H1 (cell line): ENCODE measurements around the gene MRAP. TPM values are rescaled to one million over a fixed set of nuclear protein-coding genes. Genes with fewer than 3 reads are reported as not detected.

ENCODE experiments used
- CTCF ChIA-PET: fragments of 300-600 bp; sonication (Branson Sonifier 250); formaldehyde crosslinking; loops from one replicate; lab custom pipeline; 2021; ENCODE audit not compliant: partially characterized antibody; lab: Charles Lee
- POLR2A ChIA-PET: fragments of 300-600 bp; sonication (Branson Sonifier 250); formaldehyde crosslinking; loops from one replicate; lab custom pipeline; 2021; ENCODE audit warnings: inconsistent platforms; ENCODE audit not compliant: partially characterized antibody; lab: Charles Lee
- DNase-seq, 2 experiments: peaks; one replicate each; pipeline versions ENCODE4 v3.0.0 to v3.0.0-alpha.2; 2010 to 2022; ENCODE audit warnings: low spot score in 2 of 2, low read depth in 1 of 2, mixed read lengths in 1 of 2
- FAIRE-seq: peaks from 2 replicates; lab custom pipeline; 2011; peaks lifted over from hg19 to GRCh38; lab: Jason Lieb, UNC
- H2AFZ ChIP-seq: 2 replicates; pipeline ENCODE4 v1.8.1; 2012; ENCODE audit warnings: low read length, inconsistent platforms
- H2AK5ac ChIP-seq: 2 replicates; pipeline ENCODE4 v1.6.1; 2013; ENCODE audit warnings: low read depth, low read length
- H2BK120ac ChIP-seq: replicated peaks from 2 replicates; pipeline ENCODE3; 2013; ENCODE audit warnings: low read depth, low read length, inconsistent platforms
- H2BK12ac ChIP-seq: 2 replicates; pipeline ENCODE4 v1.6.1; 2013; ENCODE audit warnings: low read depth, low read length
- H2BK15ac ChIP-seq: 2 replicates; pipeline ENCODE4 v1.6.1; 2013; ENCODE audit warnings: low read length
- H2BK20ac ChIP-seq: 2 replicates; pipeline ENCODE4 v1.6.1; 2013; ENCODE audit warnings: low read length
- H2BK5ac ChIP-seq: 2 replicates; pipeline ENCODE4 v1.6.1; 2013; ENCODE audit warnings: low read depth, low read length
- H3K14ac ChIP-seq: 2 replicates; pipeline ENCODE4 v1.6.1; 2013; ENCODE audit warnings: inconsistent platforms; ENCODE audit not compliant: insufficient read length
- H3K18ac ChIP-seq: 2 replicates; pipeline ENCODE4 v1.6.1; 2013; ENCODE audit warnings: low read length; ENCODE audit errors: extremely low read depth
- H3K23ac ChIP-seq: 2 replicates; pipeline ENCODE4 v1.6.1; 2013; ENCODE audit warnings: inconsistent platforms; ENCODE audit not compliant: insufficient read length
- H3K23me2 ChIP-seq: 2 replicates; pipeline ENCODE4 v1.6.1; 2013; ENCODE audit warnings: low read depth, low read length
- H3K27ac ChIP-seq: 2 replicates; pipeline ENCODE4 v1.6.1; 2011; ENCODE audit warnings: low read depth, low read length, inconsistent platforms
- H3K27me3 ChIP-seq, 4 experiments: replicated peaks in 1 of 4; 1 replicate in 1 of 4; 2 replicates in 3 of 4; pipeline versions ENCODE4 v1.6.1 to v1.8.1; 2011 to 2013; ENCODE audit warnings: low read length in 3 of 4, mild to moderate bottlenecking in 3 of 4, inconsistent platforms in 2 of 4, mixed read lengths in 2 of 4, moderate library complexity in 1 of 4; ENCODE audit not compliant: control insufficient read depth in 3 of 4, insufficient read depth in 3 of 4; ENCODE audit errors: extremely low read depth in 1 of 4
- H3K36me3 ChIP-seq, 4 experiments: 2 replicates each; pipeline versions ENCODE4 v1.6.1 to v1.8.1; 2011 to 2013; ENCODE audit warnings: mild to moderate bottlenecking in 4 of 4, low read length in 3 of 4, moderate library complexity in 2 of 4, control low read depth in 1 of 4, inconsistent platforms in 1 of 4; ENCODE audit not compliant: insufficient read depth in 4 of 4, control insufficient read depth in 2 of 4
- H3K4ac ChIP-seq: replicated peaks from 2 replicates; pipeline ENCODE3; 2013; ENCODE audit warnings: low read length, low read depth, mixed read lengths, inconsistent platforms; ENCODE audit not compliant: insufficient read length
- H3K4me1 ChIP-seq, 4 experiments: replicated peaks in 1 of 4; 1 replicate in 1 of 4; 2 replicates in 3 of 4; pipeline versions ENCODE4 v1.6.1 to v1.8.1; 2011 to 2013; ENCODE audit warnings: low read length in 3 of 4, inconsistent platforms in 2 of 4, mixed read lengths in 1 of 4; ENCODE audit not compliant: insufficient read depth in 4 of 4, control insufficient read depth in 3 of 4
- H3K4me2 ChIP-seq, 2 experiments: 2 replicates each; pipeline versions ENCODE4 v1.6.1 to v1.8.1; 2011 to 2013; ENCODE audit warnings: low read depth in 2 of 2, low read length in 2 of 2, control low read depth in 1 of 2, inconsistent platforms in 1 of 2, mild to moderate bottlenecking in 1 of 2; ENCODE audit not compliant: insufficient read depth in 1 of 2
- H3K4me3 ChIP-seq, 4 experiments: fragments of 200-600, 300-600 bp in 1 of 4; sonication (generic), shearing (Covaris generic), sonication (Bioruptor Twin) in 1 of 4; 2 replicates each; pipeline versions ENCODE4 v1.5.1 to v1.8.1; 2011 to 2016; ENCODE audit warnings: low read length in 4 of 4, low read depth in 3 of 4, control low read depth in 2 of 4, inconsistent platforms in 2 of 4, mild to moderate bottlenecking in 2 of 4, mixed read lengths in 1 of 4, moderate library complexity in 1 of 4; ENCODE audit not compliant: insufficient read depth in 2 of 4; ENCODE audit errors: extremely low read depth in 1 of 4
- H3K56ac ChIP-seq: replicated peaks from 2 replicates; pipeline ENCODE3; 2013; ENCODE audit warnings: low read depth, mild to moderate bottlenecking, mixed read lengths, low read length, inconsistent platforms; ENCODE audit not compliant: insufficient read length
- H3K79me1 ChIP-seq: 2 replicates; pipeline ENCODE4 v1.6.1; 2013; ENCODE audit warnings: low read depth, low read length, control low read depth
- H3K79me2 ChIP-seq, 2 experiments: 2 replicates each; pipeline versions ENCODE4 v1.6.1 to v1.8.1; 2012 to 2013; ENCODE audit warnings: low read length in 2 of 2, mild to moderate bottlenecking in 2 of 2, inconsistent platforms in 1 of 2; ENCODE audit not compliant: insufficient read depth in 2 of 2, control insufficient read depth in 1 of 2
- H3K9ac ChIP-seq, 4 experiments: replicated peaks in 1 of 4; 1 replicate in 1 of 4; 2 replicates in 3 of 4; pipeline versions ENCODE4 v1.6.1 to v1.8.1; 2011 to 2013; ENCODE audit warnings: low read depth in 3 of 4, low read length in 3 of 4, control low read depth in 2 of 4, mild to moderate bottlenecking in 2 of 4, moderate library complexity in 2 of 4, inconsistent platforms in 1 of 4; ENCODE audit errors: extremely low read depth in 1 of 4
- H3K9me3 ChIP-seq, 2 experiments: 2 replicates each; pipeline versions ENCODE4 v1.6.1 to v1.8.1; 2012 to 2013; ENCODE audit warnings: mild to moderate bottlenecking in 2 of 2, moderate library complexity in 2 of 2, control low read depth in 1 of 2, inconsistent platforms in 1 of 2, low read depth in 1 of 2, low read length in 1 of 2, mixed read lengths in 1 of 2; ENCODE audit not compliant: insufficient read depth in 2 of 2
- H4K20me1 ChIP-seq, 2 experiments: replicated peaks in 1 of 2; 2 replicates each; pipeline versions ENCODE3 to v1.8.1; 2011 to 2013; ENCODE audit warnings: inconsistent platforms in 2 of 2, low read length in 2 of 2, mild to moderate bottlenecking in 1 of 2; ENCODE audit not compliant: insufficient read depth in 2 of 2, control insufficient read depth in 1 of 2
- H4K5ac ChIP-seq: 2 replicates; pipeline ENCODE4 v1.6.1; 2013; ENCODE audit warnings: low read length, low read depth, mixed read lengths, inconsistent platforms; ENCODE audit not compliant: insufficient read length
- H4K8ac ChIP-seq: 2 replicates; pipeline ENCODE4 v1.8.0; 2013; ENCODE audit warnings: mild to moderate bottlenecking, moderate library complexity, low read length, inconsistent platforms; ENCODE audit not compliant: insufficient read depth; ENCODE audit errors: extremely low read depth
- H4K91ac ChIP-seq: replicated peaks from 2 replicates; pipeline ENCODE3; 2013; ENCODE audit warnings: low read length, mixed read lengths, inconsistent platforms; ENCODE audit not compliant: insufficient read length
- BCL11A ChIP-seq, 2 experiments: IDR thresholded peaks; one replicate each; pipeline ENCODE4 v1.6.1; 2011; ENCODE audit warnings: low read depth in 2 of 2, low read length in 2 of 2, mild to moderate bottlenecking in 2 of 2
- CREB1 ChIP-seq: IDR thresholded peaks from 2 replicates; pipeline ENCODE4 v1.6.1; 2012; ENCODE audit warnings: inconsistent platforms
- EP300 ChIP-seq, 2 experiments: IDR thresholded peaks; 1 replicate in 1 of 2; 2 replicates in 1 of 2; pipeline ENCODE4 v1.6.1; 2011 to 2012; ENCODE audit warnings: low read depth in 2 of 2, low read length in 2 of 2, mild to moderate bottlenecking in 2 of 2, borderline replicate concordance in 1 of 2, inconsistent platforms in 1 of 2, moderate library complexity in 1 of 2
- JUN ChIP-seq: IDR thresholded peaks from 2 replicates; pipeline ENCODE4 v1.6.1; 2011; ENCODE audit warnings: low read depth, mild to moderate bottlenecking, improper control_type of control experiment, low read length
- KDM1A ChIP-seq: fragments of 200-600, 300-600 bp; sonication (generic); IDR thresholded peaks from 2 replicates; pipeline ENCODE4 v1.7.1; 2016; ENCODE audit warnings: mild to moderate bottlenecking, low read length, borderline replicate concordance
- PHF8 ChIP-seq: fragments of 200-600 bp; sonication (generic); conservative IDR thresholded peaks from 2 replicates; pipeline ENCODE4 v1.7.1; 2012; ENCODE audit warnings: low read depth, mild to moderate bottlenecking, inconsistent platforms, low read length, moderate library complexity
- POLR2A ChIP-seq, 2 experiments: IDR thresholded peaks; 1 replicate in 1 of 2; 2 replicates in 1 of 2; pipeline ENCODE4 v1.6.1; 2011; ENCODE audit warnings: low read depth in 2 of 2, low read length in 2 of 2, mild to moderate bottlenecking in 2 of 2; ENCODE audit errors: control extremely low read depth in 1 of 2
- POU5F1 ChIP-seq: IDR thresholded peaks from 2 replicates; pipeline ENCODE4 v1.6.1; 2011; ENCODE audit warnings: low read depth, mild to moderate bottlenecking, low read length, moderate library complexity
- TAF7 ChIP-seq: optimal IDR thresholded peaks from 2 replicates; pipeline ENCODE3; 2011; ENCODE audit warnings: low read depth, mild to moderate bottlenecking, inconsistent platforms, low read length, moderate library complexity, borderline replicate concordance
- YY1 ChIP-seq: IDR thresholded peaks from 2 replicates; pipeline ENCODE4 v1.6.1; 2011; ENCODE audit warnings: low read depth, mild to moderate bottlenecking, low read length
- WGBS, 2 experiments: shearing (Covaris generic) in 1 of 2; methylation state at CpG; one replicate each; pipeline versions ENCODE4 v1.1.6 to v1.1.7; 2013 to 2015; ENCODE audit warnings: low lambda C conversion rate in 2 of 2, mixed read lengths in 2 of 2, inconsistent platforms in 1 of 2, low coverage in 1 of 2, missing lambda C conversion rate in 1 of 2; ENCODE audit not compliant: insufficient replicate concordance in 2 of 2, insufficient coverage in 1 of 2, insufficient read length in 1 of 2; ENCODE audit errors: extremely low coverage in 1 of 2, missing lambda C conversion rate in 1 of 2; 5-methylcytosine and 5-hydroxymethylcytosine counted together
- polyA plus RNA-seq, 7 experiments: library from polyadenylated mRNA; depleted of rRNA in 3 of 7; stranded (reverse) in 5 of 7; unstranded in 2 of 7; fragments of >200 nt in 5 of 7; fragments of 200-250 nt in 2 of 7; gene quantifications; 1 replicate in 5 of 7; 2 replicates in 1 of 7; 4 replicates in 1 of 7; pipeline versions ENCODE4 v1.2.1 to v1.2.3, GENCODE V29; 2011 to 2013; ENCODE audit warnings: missing spikeins in 2 of 7, mixed read lengths in 2 of 7
- total RNA-seq: library from RNA; stranded (reverse); fragmentation: NEBNext Ultra II Directional; extraction: Animal tissue kit (Norgen Biotek cat#: 25700); gene quantifications from 2 replicates; pipeline ENCODE4 v1.2.1, GENCODE V29; 2021
- TF ChIP-seq, protein P1 (sequence below): IDR thresholded peaks from 2 replicates; pipeline ENCODE4 v1.6.1; 2012; ENCODE audit warnings: low read length, inconsistent platforms

MRAP gene
- total and polyA plus RNA-seq, 2 of the 8 experiments (the other 6 are each of a cell fraction or from before 2014, with no cell fraction given) = not detected

DNA sequence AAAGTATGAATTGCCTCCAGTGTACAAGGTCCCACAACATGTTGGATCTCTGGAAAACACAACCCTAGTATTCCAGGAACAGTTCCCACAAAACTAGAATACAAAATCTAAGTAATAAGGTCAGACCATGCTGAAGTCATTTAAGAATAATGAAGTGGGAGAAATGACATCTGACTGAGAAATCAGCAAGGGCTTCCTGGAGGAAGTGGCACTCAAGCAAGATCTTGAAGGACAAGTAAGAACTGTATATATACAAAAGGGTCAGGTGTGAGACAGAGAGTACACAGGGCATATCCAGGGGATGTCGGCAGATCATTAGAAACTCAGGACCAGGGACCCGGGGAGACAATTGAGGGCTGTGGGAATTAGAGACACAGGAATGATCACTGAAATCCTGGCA lies 38.5 kb upstream of the MRAP start:
- no peaks in the 10 kb centered on the region for H3K23me2 ChIP-seq
- POLR2A ChIA-PET = interaction anchor here (0.6 kb wide), 1 partner anchor 466 kb away, joined by 3 read pairs; no protein-coding TSS in a partner anchor

More for the DNA sequence above, 38.5 kb upstream of the MRAP start:
- H3K18ac ChIP-seq = no peak overlapping the region
- no peak overlapping the region for H2AK5ac ChIP-seq
- no peaks in the 10 kb centered on the region for H3K9me3 ChIP-seq
- no peaks in the 10 kb centered on the region for H3K79me2 ChIP-seq
- no peak overlapping the region for H3K14ac ChIP-seq
- CTCF ChIA-PET = interaction anchor here (0.7 to 6.7 kb wide), 6 partner anchors 163 to 474 kb away, joined by 3 to 46 read pairs (median 5); no protein-coding TSS in a partner anchor
- DNase-seq (no peak), FAIRE-seq (no peak)
- no peaks in the 10 kb centered on the region for H3K79me1 ChIP-seq
- no peak overlapping the region for H3K4ac ChIP-seq
- no peak overlapping the region for H4K5ac ChIP-seq
- H4K8ac ChIP-seq = no peak overlapping the region
- WGBS, 2 experiments = 93% methylated on average over 2 of the region's 2 CpGs; no CpG with 5 or more reads in 1 of the 2 experiments
- H4K91ac ChIP-seq = no peak overlapping the region
- no peaks in the 10 kb centered on the region for H3K36me3 ChIP-seq
- no peak overlapping the region for H2BK20ac ChIP-seq
- H3K56ac ChIP-seq = no peak overlapping the region
- H2AFZ ChIP-seq = no peak overlapping the region
- H3K9ac ChIP-seq = no peak overlapping the region
- H2BK12ac ChIP-seq = no peak overlapping the region
- no peak overlapping the region for H3K27ac ChIP-seq
- H2BK120ac ChIP-seq = no peak overlapping the region
- H3K4me1 ChIP-seq = 0 out of 7 replicates have a peak, but pooled peaks cover 0 to 1% (median 0%) of the 10 kb centered on the region in 4 experiments
- no peaks in the 10 kb centered on the region for H4K20me1 ChIP-seq
- H3K27me3 ChIP-seq = no peaks in the 10 kb centered on the region
- H3K23ac ChIP-seq = no peak overlapping the region
- no peak overlapping the region for H2BK15ac ChIP-seq
- H3K4me3 ChIP-seq = no peak overlapping the region
- TF ChIP-seq EP300 (IDR thresholded peaks at IDR 0.05; ENCODE audit: borderline replicate concordance in 1 of 2, low read depth in 2 of 2, low read length in 2 of 2) (no peak), BCL11A (IDR thresholded peaks at IDR 0.05; ENCODE audit: low read depth in 2 of 2, low read length in 2 of 2) (no peak), TAF7 (no peak), POU5F1 (no peak), PHF8 (no peak), CREB1 (no peak), JUN (no peak), POLR2A (IDR thresholded peaks at IDR 0.05; ENCODE audit: control extremely low read depth in 1 of 2, low read depth in 2 of 2, low read length in 2 of 2) (no peak), KDM1A (no peak), YY1 (no peak)
- TF ChIP-seq, protein P1, sequence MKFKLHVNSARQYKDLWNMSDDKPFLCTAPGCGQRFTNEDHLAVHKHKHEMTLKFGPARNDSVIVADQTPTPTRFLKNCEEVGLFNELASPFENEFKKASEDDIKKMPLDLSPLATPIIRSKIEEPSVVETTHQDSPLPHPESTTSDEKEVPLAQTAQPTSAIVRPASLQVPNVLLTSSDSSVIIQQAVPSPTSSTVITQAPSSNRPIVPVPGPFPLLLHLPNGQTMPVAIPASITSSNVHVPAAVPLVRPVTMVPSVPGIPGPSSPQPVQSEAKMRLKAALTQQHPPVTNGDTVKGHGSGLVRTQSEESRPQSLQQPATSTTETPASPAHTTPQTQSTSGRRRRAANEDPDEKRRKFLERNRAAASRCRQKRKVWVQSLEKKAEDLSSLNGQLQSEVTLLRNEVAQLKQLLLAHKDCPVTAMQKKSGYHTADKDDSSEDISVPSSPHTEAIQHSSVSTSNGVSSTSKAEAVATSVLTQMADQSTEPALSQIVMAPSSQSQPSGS = no peak
- TF ChIP-seq, all 59 proteins: peak for 0
- H3K4me2 ChIP-seq = no peak overlapping the region
- H2BK5ac ChIP-seq = no peak overlapping the region
